ENCODE data around the gene CDC42BPA.

DNA sequence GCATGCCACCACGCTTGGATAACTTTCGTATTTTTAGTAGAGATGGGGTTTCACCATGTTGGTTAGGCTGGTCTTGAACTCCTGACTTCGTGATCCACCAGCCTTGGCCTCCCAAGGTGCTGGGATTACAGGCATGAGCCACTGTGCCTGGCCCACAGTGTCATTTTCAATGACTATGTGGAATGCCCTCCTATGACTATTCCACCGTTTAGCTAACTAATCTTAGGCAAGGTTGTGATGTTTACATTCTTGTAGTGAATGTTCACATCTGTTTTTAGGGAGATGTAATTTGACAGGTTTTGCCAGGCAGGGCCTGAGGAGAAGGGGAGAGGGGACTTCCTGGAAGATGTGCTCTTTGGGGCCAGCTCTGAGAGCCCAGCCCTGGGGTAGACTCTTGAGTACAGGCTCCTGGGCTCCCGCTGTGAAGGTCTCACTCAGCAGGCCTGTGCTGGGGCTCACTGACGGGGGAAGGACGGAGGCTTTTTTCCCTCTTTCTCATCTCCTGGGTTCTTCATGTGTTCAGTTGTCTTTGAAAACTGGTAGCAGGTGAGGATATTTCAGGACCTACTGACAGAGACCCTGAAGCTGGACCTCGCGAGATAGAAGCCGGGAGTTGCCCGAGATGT, 365.0 kb downstream of the CDC42BPA start:
- TF ChIP-seq ESRRG (CRISPR knock-in tag; IDR thresholded peaks at IDR 0.05) (no peak), ZC3H10 (CRISPR knock-in tag; IDR thresholded peaks at IDR 0.05) (no peak)
